A673 (cell line): Measurements from ENCODE around the gene E2F7.

Experiments
- CTCF ChIP-seq: fragments of 300-800, 200-600 bp; sonication (generic); conservative IDR thresholded peaks from 2 replicates; pipeline ENCODE4 v1.5.1; 2017; ENCODE audit warnings: low read depth, mild to moderate bottlenecking, antibody characterized with exemption, low read length, moderate library complexity, mixed read lengths
- EZH2 ChIP-seq: fragments of 200-600 bp; sonication (generic); IDR thresholded peaks from 2 replicates; pipeline ENCODE4 v1.6.1; 2017; ENCODE audit warnings: borderline replicate concordance, low read depth, mild to moderate bottlenecking, mixed read lengths, antibody characterized with exemption, low read length; ENCODE audit not compliant: poor library complexity, severe bottlenecking

GRCh38 chr12:77032406-77032805 lies 33.0 kb downstream of the E2F7 start:
- TF ChIP-seq CTCF (no peak), EZH2 (no peak)
